Effector memory CD4-positive, alpha-beta T cell (primary cell): Measurements from ENCODE around the gene FADD.

Source experiments
- DNase-seq, 3 donors: peaks; one replicate each; pipeline ENCODE4 v3.0.0-alpha.2; 2020
- H3K27ac ChIP-seq: 2 replicates; pipeline ENCODE4 v1.7.0; 2013; ENCODE audit warnings: mild to moderate bottlenecking, low read length, moderate library complexity; ENCODE audit not compliant: insufficient read depth, poor library complexity, severe bottlenecking
- H3K27me3 ChIP-seq: replicated peaks from 2 replicates; pipeline ENCODE4 v1.7.0; 2013; ENCODE audit warnings: mild to moderate bottlenecking, low read length; ENCODE audit not compliant: insufficient read depth, control insufficient read depth, poor library complexity, severe bottlenecking
- H3K36me3 ChIP-seq: 2 replicates; pipeline ENCODE4 v1.7.0; 2013; ENCODE audit warnings: mild to moderate bottlenecking, low read length, moderate library complexity; ENCODE audit not compliant: control insufficient read depth, insufficient read depth
- H3K4me1 ChIP-seq: 2 replicates; pipeline ENCODE4 v1.7.0; 2013; ENCODE audit warnings: low read length, mild to moderate bottlenecking; ENCODE audit not compliant: control insufficient read depth, insufficient read depth, poor library complexity, severe bottlenecking
- H3K4me3 ChIP-seq: 2 replicates; pipeline ENCODE4 v1.7.0; 2013; ENCODE audit warnings: low read length, low read depth, mild to moderate bottlenecking; ENCODE audit not compliant: insufficient read depth, poor library complexity, severe bottlenecking
- H3K9me3 ChIP-seq: 2 replicates; pipeline ENCODE4 v1.7.0; 2013; ENCODE audit warnings: mild to moderate bottlenecking, low read length, moderate library complexity; ENCODE audit not compliant: control insufficient read depth

Gene FADD

GRCh38 chr11:70182266-70182665 is 20.8 kb upstream of the FADD start:
- Histone ChIP-seq H3K27me3 (no peaks in the 10 kb centered on the region), H3K9me3 (no peaks in the 10 kb centered on the region), H3K27ac (no peak overlapping the region), H3K4me3 (no peak overlapping the region), H3K36me3 (no peaks in the 10 kb centered on the region), H3K4me1 (no peaks in the 10 kb centered on the region)
- DNase-seq, result no peak

GRCh38 chr11:70183032-70183431 is 20.1 kb upstream of the FADD start:
- Histone ChIP-seq H3K27me3 (no peaks in the 10 kb centered on the region), H3K9me3 (no peaks in the 10 kb centered on the region), H3K4me3 (no peak overlapping the region), H3K27ac (no peak overlapping the region), H3K36me3 (no peaks in the 10 kb centered on the region), H3K4me1 (no peaks in the 10 kb centered on the region)
- DNase-seq, result no peak

- Histone ChIP-seq H3K27ac (no peak overlapping the region), H3K4me1 (no peaks in the 10 kb centered on the region), H3K9me3 (no peaks in the 10 kb centered on the region), H3K36me3 (no peaks in the 10 kb centered on the region), H3K4me3 (no peak overlapping the region), H3K27me3 (no peaks in the 10 kb centered on the region)
- no peak for DNase-seq
These were observed 19.5 kb upstream of the FADD start for GRCh38 chr11:70183483-70184176.

GRCh38 chr11:70184396-70184795 is 18.7 kb upstream of the FADD start:
- H3K36me3 ChIP-seq, result no peaks in the 10 kb centered on the region
- H3K9me3 ChIP-seq, result no peaks in the 10 kb centered on the region
- no peaks in the 10 kb centered on the region for H3K4me1 ChIP-seq
- H3K27ac ChIP-seq, result no peak overlapping the region
- DNase-seq, result no peak
- no peaks in the 10 kb centered on the region for H3K27me3 ChIP-seq
- no peak overlapping the region for H3K4me3 ChIP-seq

- Histone ChIP-seq H3K27me3 (no peaks in the 10 kb centered on the region), H3K4me3 (no peak overlapping the region), H3K27ac (no peak overlapping the region), H3K9me3 (no peaks in the 10 kb centered on the region), H3K4me1 (no peaks in the 10 kb centered on the region), H3K36me3 (no peaks in the 10 kb centered on the region)
- no peak for DNase-seq
These were observed 17.6 kb upstream of the FADD start for GRCh38 chr11:70185348-70186055.

- Histone ChIP-seq H3K9me3 (no peaks in the 10 kb centered on the region), H3K4me1 (peaks cover under 1% of the 10 kb centered on the region), H3K27me3 (no peaks in the 10 kb centered on the region), H3K4me3 (no peak overlapping the region), H3K36me3 (no peaks in the 10 kb centered on the region), H3K27ac (no peak overlapping the region)
- DNase-seq, result no peak
These were observed 16.7 kb upstream of the FADD start for GRCh38 chr11:70186420-70186819.

GRCh38 chr11:70186936-70187335 is 16.2 kb upstream of the FADD start:
- no peak for DNase-seq
- Histone ChIP-seq H3K4me1 (peaks cover 4% of the 10 kb centered on the region), H3K36me3 (no peaks in the 10 kb centered on the region), H3K4me3 (no peak overlapping the region), H3K27ac (no peak overlapping the region), H3K27me3 (no peaks in the 10 kb centered on the region), H3K9me3 (no peaks in the 10 kb centered on the region)

- no peaks in the 10 kb centered on the region for H3K36me3 ChIP-seq
- H3K4me3 ChIP-seq, result no peak overlapping the region
- H3K27ac ChIP-seq, result no peak overlapping the region
- no peaks in the 10 kb centered on the region for H3K9me3 ChIP-seq
- DNase-seq, result no peak
- H3K27me3 ChIP-seq, result no peaks in the 10 kb centered on the region
- H3K4me1 ChIP-seq, result peaks cover 4% of the 10 kb centered on the region
These were observed 15.3 kb upstream of the FADD start for GRCh38 chr11:70187771-70188170.

GRCh38 chr11:70189622-70190021 is 13.5 kb upstream of the FADD start:
- no peak overlapping the region for H3K27ac ChIP-seq
- H3K36me3 ChIP-seq, result no peaks in the 10 kb centered on the region
- H3K4me1 ChIP-seq, result peaks cover 4% of the 10 kb centered on the region
- H3K27me3 ChIP-seq, result no peaks in the 10 kb centered on the region
- H3K9me3 ChIP-seq, result no peaks in the 10 kb centered on the region
- no peak for DNase-seq
- no peak overlapping the region for H3K4me3 ChIP-seq

GRCh38 chr11:70191495-70192140 is 11.5 kb upstream of the FADD start:
- peaks cover 4% of the 10 kb centered on the region for H3K4me1 ChIP-seq
- DNase-seq, result peak in 2 of 3 donors; percentile 5 to 18
- H3K36me3 ChIP-seq, result no peaks in the 10 kb centered on the region
- H3K27me3 ChIP-seq, result no peaks in the 10 kb centered on the region
- no peak overlapping the region for H3K4me3 ChIP-seq
- H3K27ac ChIP-seq, result no peak overlapping the region
- no peaks in the 10 kb centered on the region for H3K9me3 ChIP-seq
